Jurkat, Clone E6-1 (cell line): Measurements from ENCODE around the gene MRPL47.
A peak's percentile ranks its signal among the peaks of the same experiment; 100 is the strongest.

ENCODE experiments used
- DNase-seq: peaks from one replicate; pipeline ENCODE4 v3.0.0-alpha.2; 2011; ENCODE audit warnings: low read depth, low spot score
- H3K4me3 ChIP-seq: 2 replicates; pipeline ENCODE4 v1.5.1; 2011; ENCODE audit warnings: mild to moderate bottlenecking, low read length, control low read depth, moderate library complexity

The MRPL47 gene

GRCh38 chr3:179603321-179603720, 1.1 kb downstream of the MRPL47 start:
- no peak for DNase-seq
- peak overlapping the region; percentile 81 for H3K4me3 ChIP-seq

DNA sequence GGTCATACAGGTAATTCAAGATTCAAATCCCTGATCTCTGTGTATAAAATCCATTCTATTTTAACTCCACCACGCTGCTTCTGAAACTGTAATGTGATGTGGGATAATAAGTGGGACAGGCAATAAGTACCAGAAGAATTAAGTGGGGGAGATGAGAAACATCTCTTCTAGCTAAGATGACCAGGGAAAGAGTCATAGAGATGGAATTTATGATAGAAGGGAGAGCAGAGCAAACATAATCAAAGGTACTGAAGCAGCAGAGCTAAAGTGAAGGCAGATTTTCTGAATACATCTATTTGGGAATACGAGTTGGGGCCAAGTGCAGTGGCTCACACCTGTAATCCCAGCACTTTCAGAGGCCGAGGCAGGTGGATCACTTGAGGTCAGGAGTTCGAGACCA, 4.9 kb downstream of the MRPL47 start:
- no peak for DNase-seq

GRCh38 chr3:179591313-179591712, 13.1 kb downstream of the MRPL47 start:
- DNase-seq = no peak
- no peak overlapping the region for H3K4me3 ChIP-seq

More for the DNA sequence above, 4.9 kb downstream of the MRPL47 start:
- no peak overlapping the region for H3K4me3 ChIP-seq

DNA sequence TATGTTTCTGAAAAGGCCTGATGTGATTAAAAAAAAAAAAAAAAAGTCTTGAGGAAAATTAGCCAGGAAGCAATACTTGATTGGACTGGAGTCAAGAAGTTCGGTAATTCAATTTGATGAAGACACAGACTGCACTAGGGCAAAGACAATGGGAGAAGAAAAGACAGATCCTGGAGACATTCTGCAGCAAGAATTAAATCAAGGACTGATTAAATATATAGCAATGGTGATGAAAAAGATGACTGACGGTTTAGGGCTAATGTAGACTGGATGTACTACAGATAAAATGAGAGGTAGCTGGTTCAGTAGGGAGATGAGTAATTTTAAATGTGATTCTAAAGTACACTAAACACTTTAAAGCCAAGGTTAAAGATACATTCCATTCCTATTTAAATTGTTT, 13.8 kb downstream of the MRPL47 start:
- DNase-seq = no peak
- no peak overlapping the region for H3K4me3 ChIP-seq

- no peak overlapping the region for H3K4me3 ChIP-seq
- DNase-seq = no peak
Observed at GRCh38 chr3:179589143-179589542, 15.3 kb downstream of the MRPL47 start.

DNA sequence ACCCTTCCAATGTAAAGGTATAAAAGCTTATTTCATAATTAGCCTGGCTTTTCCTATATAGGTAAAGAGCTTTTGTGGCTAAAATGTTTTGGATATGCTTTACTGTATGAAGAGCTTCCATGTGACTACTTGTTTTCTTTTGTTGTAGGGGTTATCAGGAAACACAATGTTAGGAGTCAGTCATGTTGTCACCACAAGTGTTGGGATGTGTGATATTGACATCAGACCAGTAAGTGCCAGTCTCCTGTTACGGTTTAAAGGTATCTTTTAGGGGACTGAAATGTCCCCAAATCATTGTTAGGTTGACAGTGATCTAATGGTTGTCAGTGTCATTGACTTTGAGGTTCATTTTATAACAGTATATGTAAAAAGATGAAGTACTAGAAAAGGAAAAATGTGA, 23.4 kb downstream of the MRPL47 start:
- H3K4me3 ChIP-seq = no peak overlapping the region
- no peak for DNase-seq

DNA sequence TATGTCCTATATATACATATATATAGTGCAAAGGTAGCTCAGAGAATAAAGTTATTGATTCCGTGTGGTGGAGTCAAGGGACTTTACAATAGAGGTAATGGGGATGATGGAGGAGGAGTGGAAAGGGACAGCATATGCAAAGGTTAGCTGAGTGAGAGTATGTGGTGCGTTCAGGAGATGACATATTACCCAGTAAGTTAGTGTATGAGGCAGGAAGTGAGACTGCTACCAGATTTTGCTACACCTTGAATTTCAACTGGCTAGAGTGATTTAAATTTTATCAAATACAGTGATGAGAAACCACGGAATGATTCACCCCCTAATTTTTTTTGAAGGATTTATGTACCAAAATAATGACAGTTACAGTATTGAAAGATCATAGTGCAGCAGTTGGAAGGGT, 38.9 kb downstream of the MRPL47 start:
- no peak overlapping the region for H3K4me3 ChIP-seq
- DNase-seq = peak; percentile 28

DNA sequence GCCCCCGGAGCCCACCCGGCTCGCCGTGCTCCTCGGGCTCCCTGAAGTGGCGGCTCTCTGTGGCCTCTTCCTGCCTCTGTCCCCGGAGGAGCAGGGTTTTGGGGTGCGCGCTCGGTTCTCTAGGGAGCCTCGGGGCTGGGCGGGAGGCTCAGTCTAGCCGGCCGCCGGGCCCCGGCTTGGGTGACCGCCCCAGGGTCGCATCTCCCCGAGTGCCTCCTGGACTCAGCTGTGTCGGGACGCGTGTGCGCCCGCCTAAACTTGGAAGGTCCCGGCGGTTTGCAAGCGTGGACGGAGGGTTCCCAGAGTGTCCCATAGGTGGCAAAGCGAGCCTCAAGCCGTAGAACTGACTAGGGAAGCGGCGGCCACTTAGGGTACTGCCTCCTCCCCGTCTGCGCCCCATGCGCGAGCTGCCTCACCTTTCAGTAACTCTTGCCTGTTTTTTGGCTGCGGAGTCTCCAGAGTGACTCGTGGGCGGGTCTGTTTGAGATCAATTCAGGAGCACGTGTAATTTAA, 41.1 kb downstream of the MRPL47 start:
- peak; percentile 52 for DNase-seq
- peak overlapping the region; percentile 84 for H3K4me3 ChIP-seq

GRCh38 chr3:179562591-179563270, 41.7 kb downstream of the MRPL47 start, which contains the start of gene ACTL6A:
Gene ACTL6A, plus strand, starts transcription at chr3:179562926. Its CDS starts 167 bp downstream, at chr3:179563093.
- H3K4me3 ChIP-seq = peak within 1 kb of the TSS; percentile 84
- peak; percentile 99 for DNase-seq

DNA sequence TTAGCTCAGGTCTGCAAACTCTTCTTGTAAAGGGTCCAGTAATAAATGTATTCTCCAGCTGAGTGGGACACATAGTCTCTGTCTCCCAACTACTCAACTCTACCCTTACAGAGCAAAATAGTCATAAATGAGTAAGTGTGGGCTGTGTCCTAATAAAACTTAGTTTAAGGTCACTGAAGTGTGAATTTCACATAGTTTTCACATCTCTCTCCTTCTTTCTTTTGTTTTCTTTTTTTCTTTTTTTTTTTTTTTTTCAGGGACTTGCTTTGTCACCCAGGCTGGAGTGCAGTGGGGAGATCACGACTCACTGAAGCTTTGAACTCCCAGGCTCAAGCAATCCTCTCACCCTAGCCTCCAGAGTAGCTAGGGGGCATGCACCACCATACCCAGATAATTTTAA, 43.6 kb downstream of the MRPL47 start:
- no peak for DNase-seq
- H3K4me3 ChIP-seq = no peak overlapping the region

GRCh38 chr3:179558742-179559364, 45.6 kb downstream of the MRPL47 start:
- DNase-seq = peak; percentile 48

DNA sequence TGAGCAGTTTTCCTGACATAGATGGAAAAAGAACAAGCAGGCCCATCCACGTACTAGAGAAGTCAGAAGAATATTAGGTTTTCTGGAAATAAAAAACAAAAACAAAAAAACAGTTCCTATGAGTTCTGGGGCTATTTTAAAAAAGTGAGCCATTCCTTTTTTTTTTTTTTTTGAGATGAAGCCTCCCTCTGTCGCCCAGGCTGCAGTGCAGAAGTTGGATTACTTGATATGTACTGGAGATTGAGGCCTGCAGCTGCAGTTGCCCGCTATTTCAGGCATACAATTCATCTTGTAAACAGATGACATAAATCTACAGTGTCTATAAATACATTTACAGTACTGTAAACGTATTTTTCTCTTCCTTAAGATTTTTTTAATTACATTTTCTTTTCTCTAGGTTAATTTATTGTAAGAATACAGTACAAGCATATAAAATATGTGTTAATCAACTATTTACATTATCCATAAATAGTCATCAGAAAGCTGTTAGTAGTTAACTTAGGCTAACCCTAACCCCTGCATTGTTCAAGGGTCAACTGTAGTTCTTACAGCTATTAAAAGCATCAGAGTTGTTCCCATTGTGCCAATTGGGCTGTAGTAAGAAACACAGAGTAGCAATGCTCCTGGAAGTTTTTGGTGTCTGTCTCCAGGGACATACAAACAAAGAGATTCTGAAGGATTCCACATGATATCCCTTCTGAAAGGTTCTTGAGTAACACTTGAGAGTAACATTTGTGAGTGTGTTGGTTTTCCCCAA, 52.9 kb downstream of the MRPL47 start:
- H3K4me3 ChIP-seq = no peak overlapping the region
- no peak for DNase-seq

More at GRCh38 chr3:179558742-179559364, 45.6 kb downstream of the MRPL47 start:
- H3K4me3 ChIP-seq = no peak overlapping the region

DNA sequence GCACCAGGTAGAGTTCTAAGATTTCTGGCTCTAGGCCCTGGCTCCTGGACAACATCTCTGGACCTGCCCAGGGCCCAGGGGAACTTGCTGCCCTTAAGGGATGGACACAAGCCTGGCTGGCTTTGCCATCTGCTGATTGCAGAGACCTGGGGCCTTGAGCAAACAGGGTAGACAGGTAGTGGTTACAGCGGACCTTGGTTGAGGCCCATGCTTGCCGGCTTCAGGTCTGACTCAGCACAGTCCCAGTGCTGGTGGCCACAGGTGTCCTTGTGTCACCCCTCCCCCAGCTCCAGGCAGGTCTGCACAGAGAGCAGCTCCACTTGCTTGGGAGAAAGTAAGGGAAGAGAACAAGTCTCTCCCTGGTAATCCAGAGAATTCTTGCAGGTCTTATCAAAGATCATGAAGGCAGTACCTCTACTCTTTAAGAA, 57.6 kb downstream of the MRPL47 start:
- H3K4me3 ChIP-seq = no peak overlapping the region
- DNase-seq = no peak

DNA sequence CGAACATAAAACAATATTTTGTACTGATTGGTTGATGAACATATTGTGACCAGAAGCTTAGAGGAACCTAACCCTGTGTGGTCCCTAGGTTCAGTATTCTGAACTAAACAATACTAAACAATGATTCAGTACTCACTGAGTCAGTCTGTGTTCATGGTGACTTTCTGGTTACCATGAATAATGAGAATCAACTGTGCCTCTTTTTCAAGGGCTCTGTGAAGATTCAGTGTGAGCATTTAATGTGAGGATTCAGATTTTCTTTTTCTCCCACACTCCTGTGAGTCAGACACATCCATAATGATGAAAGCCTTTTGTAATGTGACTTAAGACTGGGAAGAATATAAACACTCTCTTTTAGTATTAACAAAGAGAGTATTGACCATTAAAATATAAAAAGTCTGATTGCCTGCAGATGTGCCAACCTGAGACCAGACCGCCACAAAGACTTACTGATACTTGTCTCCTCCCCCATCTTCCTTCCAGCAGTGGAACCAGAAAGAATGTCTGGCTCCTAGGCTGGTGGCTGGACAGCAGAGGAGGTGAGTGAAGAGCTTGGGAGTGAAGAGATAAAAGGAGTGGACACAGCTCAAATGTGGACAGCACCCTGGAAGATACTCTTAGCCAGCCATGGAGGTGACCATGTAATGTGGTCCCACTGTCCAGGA, 59.3 kb downstream of the MRPL47 start:
- no peak for DNase-seq
- H3K4me3 ChIP-seq = no peak overlapping the region

GRCh38 chr3:179542375-179542774, 62.1 kb downstream of the MRPL47 start:
- no peak for DNase-seq

DNA sequence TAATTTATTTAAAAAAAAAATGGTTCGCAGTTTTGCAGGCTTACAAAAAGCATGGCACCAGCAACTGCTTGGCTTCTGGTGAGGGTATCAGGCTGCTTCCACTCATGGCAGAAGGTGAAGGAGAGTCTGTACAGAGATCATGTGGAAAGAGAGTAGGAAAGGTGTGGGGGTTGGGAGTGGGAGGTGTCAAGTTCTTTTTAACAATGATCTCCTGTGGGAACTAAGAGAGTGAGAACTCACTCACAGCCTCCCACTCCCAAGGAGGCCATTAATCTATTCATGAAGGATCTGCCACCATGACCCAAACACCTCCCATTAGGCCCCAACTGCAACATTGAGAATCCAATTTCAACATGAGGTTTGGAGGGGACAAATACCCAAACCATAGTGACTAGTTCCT, 62.8 kb downstream of the MRPL47 start:
- no peak for DNase-seq
- no peak overlapping the region for H3K4me3 ChIP-seq

More at GRCh38 chr3:179542375-179542774, 62.1 kb downstream of the MRPL47 start:
- no peak overlapping the region for H3K4me3 ChIP-seq

GRCh38 chr3:179541094-179541493, 63.3 kb downstream of the MRPL47 start:
- no peak for DNase-seq

More at GRCh38 chr3:179541094-179541493, 63.3 kb downstream of the MRPL47 start:
- H3K4me3 ChIP-seq = no peak overlapping the region
